Neural crest cell (in vitro differentiated cells): ENCODE results near the gene CDC42BPG. TPM values are rescaled to one million over a fixed set of nuclear protein-coding genes. Genes with fewer than 3 reads are reported as not detected.
"Not testable (repeated sequence)": the region's sequence is repeated elsewhere in the genome, so short reads cannot be mapped to it uniquely, and the experiment has no call there.

ENCODE experiments used
- DNase-seq: peaks from one replicate; pipeline ENCODE4 v3.0.0; 2021; ENCODE audit warnings: low read depth, mixed read lengths, low spot score
- H3K27ac Mint-ChIP-seq: one replicate; pipeline ENCODE4 v1.8.0; 2021; ENCODE audit warnings: mild to moderate bottlenecking, mixed read lengths; ENCODE audit not compliant: unreplicated experiment
- H3K27me3 Mint-ChIP-seq: 2 replicates; pipeline ENCODE4 v1.8.0; 2021; ENCODE audit warnings: low read depth, mild to moderate bottlenecking, mixed read lengths
- H3K36me3 Mint-ChIP-seq: 2 replicates; pipeline ENCODE4 v1.8.0; 2021; ENCODE audit warnings: low read depth, mild to moderate bottlenecking, mixed read lengths
- H3K4me1 Mint-ChIP-seq: 2 replicates; pipeline ENCODE4 v1.8.0; 2021; ENCODE audit warnings: mixed read lengths
- H3K4me3 Mint-ChIP-seq: one replicate; pipeline ENCODE4 v1.8.0; 2021; ENCODE audit warnings: mild to moderate bottlenecking, mixed read lengths
- H3K9me3 Mint-ChIP-seq: 2 replicates; pipeline ENCODE4 v1.8.0; 2021; ENCODE audit warnings: mixed read lengths
- total RNA-seq: library from RNA; stranded (reverse); gene quantifications from 2 replicates; pipeline ENCODE4 v1.2.1, GENCODE V29; 2021
- TF ChIP-seq, protein P1 (sequence below): fragments of 200-600 bp; sonication (generic); conservative IDR thresholded peaks from 2 replicates; pipeline ENCODE4 v1.5.0; 2021; ENCODE audit warnings: antibody characterized with exemption, mild to moderate bottlenecking

Gene CDC42BPG
- total RNA-seq, 1 donor from 2014 or later: 3.5 TPM

DNA sequence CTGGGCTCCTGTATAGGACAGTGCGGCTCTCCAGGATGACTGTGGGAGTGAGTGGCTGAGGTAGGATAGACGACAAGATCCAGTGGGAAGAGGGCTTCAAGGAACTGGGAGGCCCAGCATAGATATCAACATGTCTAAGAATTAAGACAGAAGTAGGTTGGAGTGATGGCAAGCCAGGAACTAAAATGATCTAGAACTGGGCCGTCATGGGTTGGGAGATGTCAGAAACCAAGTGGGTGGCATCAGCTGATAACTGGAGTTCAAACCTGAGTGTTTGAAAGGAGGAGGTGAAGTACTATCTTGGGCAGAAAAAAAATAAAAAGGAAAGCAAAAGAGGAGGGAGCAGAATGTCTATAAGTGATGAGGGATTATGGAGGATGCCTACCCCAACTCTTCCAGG lies 27.0 kb downstream of the CDC42BPG start:
- Mint-ChIP-seq H3K27ac (no peak overlapping the region), H3K27me3 (peaks cover 2% of the 10 kb centered on the region), H3K9me3 (no peaks in the 10 kb centered on the region), H3K4me3 (no peak overlapping the region), H3K36me3 (no peaks in the 10 kb centered on the region), H3K4me1 (peaks cover 3% of the 10 kb centered on the region)
- DNase-seq: no peak
- TF ChIP-seq, protein P1, sequence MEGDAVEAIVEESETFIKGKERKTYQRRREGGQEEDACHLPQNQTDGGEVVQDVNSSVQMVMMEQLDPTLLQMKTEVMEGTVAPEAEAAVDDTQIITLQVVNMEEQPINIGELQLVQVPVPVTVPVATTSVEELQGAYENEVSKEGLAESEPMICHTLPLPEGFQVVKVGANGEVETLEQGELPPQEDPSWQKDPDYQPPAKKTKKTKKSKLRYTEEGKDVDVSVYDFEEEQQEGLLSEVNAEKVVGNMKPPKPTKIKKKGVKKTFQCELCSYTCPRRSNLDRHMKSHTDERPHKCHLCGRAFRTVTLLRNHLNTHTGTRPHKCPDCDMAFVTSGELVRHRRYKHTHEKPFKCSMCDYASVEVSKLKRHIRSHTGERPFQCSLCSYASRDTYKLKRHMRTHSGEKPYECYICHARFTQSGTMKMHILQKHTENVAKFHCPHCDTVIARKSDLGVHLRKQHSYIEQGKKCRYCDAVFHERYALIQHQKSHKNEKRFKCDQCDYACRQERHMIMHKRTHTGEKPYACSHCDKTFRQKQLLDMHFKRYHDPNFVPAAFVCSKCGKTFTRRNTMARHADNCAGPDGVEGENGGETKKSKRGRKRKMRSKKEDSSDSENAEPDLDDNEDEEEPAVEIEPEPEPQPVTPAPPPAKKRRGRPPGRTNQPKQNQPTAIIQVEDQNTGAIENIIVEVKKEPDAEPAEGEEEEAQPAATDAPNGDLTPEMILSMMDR: no peak

DNA sequence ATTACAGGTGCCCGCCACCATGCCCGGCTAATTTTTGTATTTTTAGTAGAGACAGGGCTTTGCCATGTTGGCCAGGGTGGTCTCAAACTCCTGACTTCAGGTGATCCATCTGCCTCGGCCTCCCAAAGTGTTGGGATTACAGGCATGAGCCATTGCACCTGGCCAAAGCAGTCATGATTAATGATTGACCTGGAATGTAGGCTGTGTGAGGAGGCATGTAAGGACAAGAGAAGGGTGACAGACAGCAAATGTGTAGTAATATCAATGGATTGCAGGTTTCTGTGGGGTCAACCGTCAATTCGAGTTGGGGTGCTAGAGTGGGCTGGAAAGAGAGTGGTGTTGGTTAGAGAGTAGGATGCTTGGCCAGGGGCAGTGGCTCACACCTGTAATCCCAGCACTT lies 29.0 kb downstream of the CDC42BPG start:
- H3K27ac Mint-ChIP-seq, H3K4me1 Mint-ChIP-seq, H3K36me3 Mint-ChIP-seq, H3K9me3 Mint-ChIP-seq, H3K4me3 Mint-ChIP-seq, DNase-seq, H3K27me3 Mint-ChIP-seq: not testable (repeated sequence)

DNA sequence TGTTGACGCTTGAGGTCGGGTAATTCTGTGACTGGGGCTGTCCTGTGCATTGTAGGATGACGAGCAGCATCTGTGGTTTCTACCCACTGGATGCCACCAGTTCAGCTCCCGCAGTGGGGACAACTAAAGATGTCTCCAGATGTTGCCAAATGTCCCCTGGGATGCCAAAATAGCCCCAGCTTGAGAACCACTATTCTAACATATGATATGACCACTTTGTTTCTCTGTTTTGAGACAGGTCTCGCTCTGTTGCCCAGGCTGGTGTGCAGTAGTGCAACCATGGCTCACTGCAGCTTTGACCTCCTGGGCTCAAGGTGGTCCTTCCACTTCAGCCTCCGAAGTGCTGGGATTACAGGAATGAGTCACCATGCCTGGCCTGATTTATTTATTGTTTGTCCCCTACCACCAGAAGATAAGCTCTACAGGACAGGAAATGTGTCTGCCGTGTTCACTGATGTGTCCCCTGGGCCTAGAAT lies 29.7 kb downstream of the CDC42BPG start:
- peaks cover 9% of the 10 kb centered on the region for H3K4me1 Mint-ChIP-seq
- TF ChIP-seq, protein P1: no peak
- no peaks in the 10 kb centered on the region for H3K36me3 Mint-ChIP-seq
- H3K27me3 Mint-ChIP-seq: peaks cover 2% of the 10 kb centered on the region
- no peak for DNase-seq
- no peak overlapping the region for H3K4me3 Mint-ChIP-seq
- no peak overlapping the region for H3K27ac Mint-ChIP-seq
- no peaks in the 10 kb centered on the region for H3K9me3 Mint-ChIP-seq

DNA sequence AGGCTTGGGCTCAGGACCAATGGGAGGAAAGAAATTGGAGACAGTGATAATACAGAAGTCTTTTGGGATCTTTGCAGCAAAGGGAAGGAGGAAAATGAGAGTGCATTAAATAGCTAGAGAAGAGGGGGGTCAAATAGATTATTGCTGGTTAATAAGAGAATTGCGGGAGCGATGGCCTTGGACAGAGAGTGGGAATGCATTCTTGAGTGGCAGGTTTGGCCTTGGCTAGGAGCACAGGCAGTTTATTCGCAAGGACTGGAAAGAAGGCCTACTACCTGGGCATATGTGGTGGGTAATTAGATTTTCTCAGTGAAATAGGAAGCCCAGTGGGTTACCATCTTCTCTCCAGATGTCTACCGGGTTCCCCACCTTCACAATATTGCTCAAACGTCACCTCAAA lies 30.6 kb downstream of the CDC42BPG start:
- Mint-ChIP-seq H3K27ac (no peak overlapping the region), H3K4me1 (peaks cover 15% of the 10 kb centered on the region), H3K36me3 (no peaks in the 10 kb centered on the region), H3K9me3 (no peaks in the 10 kb centered on the region), H3K27me3 (peaks cover 2% of the 10 kb centered on the region), H3K4me3 (no peak overlapping the region)
- TF ChIP-seq, protein P1: no peak
- no peak for DNase-seq

DNA sequence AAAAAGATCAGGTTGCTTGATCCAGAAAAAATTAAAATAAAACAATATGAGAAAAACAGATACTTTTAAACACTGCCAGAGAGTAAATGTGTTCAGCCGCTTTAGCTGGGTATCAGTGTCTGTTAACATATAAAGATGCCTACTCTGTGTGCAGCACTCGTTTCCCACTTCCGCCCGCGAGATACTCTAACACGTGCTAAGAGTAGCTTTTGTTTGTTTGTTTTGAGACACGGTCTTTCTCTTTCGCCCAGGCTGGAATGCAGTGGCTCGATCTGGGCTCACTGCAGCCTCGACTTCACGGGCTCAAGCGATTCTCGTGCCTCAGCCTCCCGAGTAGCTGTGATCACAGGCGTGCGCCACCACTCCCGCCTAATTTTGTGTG lies 33.6 kb downstream of the CDC42BPG start:
- Mint-ChIP-seq H3K27me3 (peaks cover 2% of the 10 kb centered on the region), H3K27ac (peak overlapping the region; percentile 25), H3K9me3 (no peaks in the 10 kb centered on the region), H3K4me1 (peaks cover 20% of the 10 kb centered on the region), H3K4me3 (peak overlapping the region; percentile 99), H3K36me3 (peaks cover 3% of the 10 kb centered on the region)
- DNase-seq: peak; percentile 23
- TF ChIP-seq, protein P1: no peak

DNA sequence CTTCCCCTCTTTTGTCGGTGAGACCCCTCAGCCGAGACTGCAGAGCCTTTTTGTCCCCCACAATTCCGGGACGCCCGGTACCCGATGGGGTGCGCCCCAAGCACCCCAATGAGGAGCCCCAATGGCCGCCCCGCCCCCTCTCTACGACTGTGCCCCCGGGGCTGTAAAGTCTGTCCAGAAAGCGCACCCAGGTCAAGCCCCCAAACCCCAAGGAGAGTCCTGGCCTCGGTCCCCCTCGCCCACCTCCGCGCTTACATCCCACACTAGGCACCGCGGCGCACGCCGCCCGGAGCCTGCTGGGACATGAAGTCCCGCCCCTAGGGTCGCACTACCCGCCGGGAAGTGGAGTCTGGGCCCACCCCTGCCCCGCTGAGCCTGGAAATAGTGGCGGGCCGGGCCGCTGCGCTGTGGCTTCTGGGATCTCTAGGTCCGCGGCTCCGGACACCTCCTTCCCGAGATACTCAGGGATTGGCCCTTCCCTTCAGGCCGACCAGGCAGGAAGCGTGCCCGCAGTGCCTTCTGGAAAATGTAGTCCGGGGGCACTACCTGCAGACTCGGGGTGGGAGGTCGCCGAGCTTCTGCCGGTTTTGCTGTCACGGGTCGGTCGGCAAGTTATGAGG lies 34.1 kb downstream of the CDC42BPG start, which contains the start of gene MEN1:
TSS of gene MEN1 (minus strand) at position 281 of the 620 bp plus-strand sequence. CDS start 442 bp downstream, outside the sequence.
- H3K27ac Mint-ChIP-seq: peak within 1 kb of the TSS; percentile 90
- peak; percentile 88 for DNase-seq
- peak within 1 kb of the TSS; percentile 99 for H3K4me3 Mint-ChIP-seq
- TF ChIP-seq, protein P1: no peak
- H3K9me3 Mint-ChIP-seq: no peaks in the 10 kb centered on the region
- H3K36me3 Mint-ChIP-seq: peaks cover 3% of the 10 kb centered on the region
- peaks cover 20% of the 10 kb centered on the region for H3K4me1 Mint-ChIP-seq
- peaks cover under 1% of the 10 kb centered on the region for H3K27me3 Mint-ChIP-seq
